Cardiac muscle cell (in vitro differentiated cells and primary cell): ENCODE data around the gene KCNG4. TPM values are rescaled to one million over a fixed set of nuclear protein-coding genes. Genes with fewer than 3 reads are reported as not detected.

ENCODE experiments used
- DNase-seq, 2 donors: peaks; one replicate each; pipeline versions ENCODE4 v3.0.0 to v3.0.0-alpha.2; 2010 to 2017; ENCODE audit warnings: low read depth in 1 of 2, low spot score in 1 of 2
- H3K27ac ChIP-seq: fragments of 200-600 bp; sonication (generic); 2 replicates; pipeline ENCODE4 v1.5.1; 2016
- H3K27me3 ChIP-seq: fragments of 200-600 bp; sonication (generic); 2 replicates; pipeline ENCODE4 v1.6.0; 2016; ENCODE audit warnings: control low read depth
- H3K36me3 ChIP-seq: fragments of 200-600 bp; sonication (generic); 2 replicates; pipeline ENCODE4 v1.5.1; 2016; ENCODE audit warnings: control low read depth
- H3K4me1 ChIP-seq: fragments of 200-600 bp; sonication (generic); 2 replicates; pipeline ENCODE4 v1.8.1; 2017; ENCODE audit warnings: low read depth, mild to moderate bottlenecking, mixed run types
- H3K4me3 ChIP-seq: fragments of 200-600 bp; sonication (generic); 2 replicates; pipeline ENCODE4 v1.5.1; 2016; ENCODE audit warnings: mild to moderate bottlenecking
- H3K9me3 ChIP-seq: fragments of 200-600 bp; sonication (generic); 2 replicates; pipeline ENCODE4 v1.5.1; 2017; ENCODE audit warnings: low read depth, mild to moderate bottlenecking, control low read depth
- CTCF ChIP-seq: IDR thresholded peaks from 2 replicates; pipeline ENCODE4 v1.5.1; 2012; ENCODE audit warnings: low read depth, mild to moderate bottlenecking, low read length
- polyA plus RNA-seq: library from polyadenylated mRNA; unstranded; fragments of >200 nt; fragmentation: Nextera tagmentation; extraction: Ambion mirVana; gene quantifications from 2 replicates; pipeline ENCODE4 v1.2.1, GENCODE V29; 2016
- total RNA-seq: library from RNA; depleted of rRNA; stranded (reverse); fragments of >200 nt; gene quantifications from 2 replicates; pipeline ENCODE4 v1.2.3, GENCODE V29; 2016

Gene KCNG4
- total and polyA plus RNA-seq, 2 experiments from 2014 or later, result not detected

GRCh38 chr16:84227548-84227947 lies 12.3 kb downstream of the KCNG4 start:
- no peaks in the 10 kb centered on the region for H3K27me3 ChIP-seq
- no peak for DNase-seq
- no peaks in the 10 kb centered on the region for H3K4me1 ChIP-seq
- H3K4me3 ChIP-seq, result no peak overlapping the region
- TF ChIP-seq CTCF, result no peak
- no peaks in the 10 kb centered on the region for H3K36me3 ChIP-seq
- no peaks in the 10 kb centered on the region for H3K9me3 ChIP-seq
- H3K27ac ChIP-seq, result no peak overlapping the region

GRCh38 chr16:84226026-84226425 lies 13.8 kb downstream of the KCNG4 start:
- H3K27ac ChIP-seq, result no peak overlapping the region
- TF ChIP-seq CTCF, result no peak
- no peak for DNase-seq
- no peaks in the 10 kb centered on the region for H3K36me3 ChIP-seq
- H3K4me3 ChIP-seq, result no peak overlapping the region
- H3K9me3 ChIP-seq, result no peaks in the 10 kb centered on the region
- H3K27me3 ChIP-seq, result no peaks in the 10 kb centered on the region
- H3K4me1 ChIP-seq, result no peaks in the 10 kb centered on the region

- H3K4me1 ChIP-seq, result no peaks in the 10 kb centered on the region
- no peak for DNase-seq
Measured at GRCh38 chr16:84225571-84225970, 14.2 kb downstream of the KCNG4 start.

GRCh38 chr16:84225126-84225525 lies 14.7 kb downstream of the KCNG4 start:
- no peaks in the 10 kb centered on the region for H3K4me1 ChIP-seq
- no peaks in the 10 kb centered on the region for H3K27me3 ChIP-seq
- TF ChIP-seq CTCF, result no peak
- H3K4me3 ChIP-seq, result no peak overlapping the region
- DNase-seq, result no peak
- H3K36me3 ChIP-seq, result no peaks in the 10 kb centered on the region
- no peak overlapping the region for H3K27ac ChIP-seq
- H3K9me3 ChIP-seq, result no peaks in the 10 kb centered on the region

More at GRCh38 chr16:84225571-84225970, 14.2 kb downstream of the KCNG4 start:
- Histone ChIP-seq H3K27ac (no peak overlapping the region), H3K9me3 (no peaks in the 10 kb centered on the region), H3K4me3 (no peak overlapping the region), H3K36me3 (no peaks in the 10 kb centered on the region), H3K27me3 (no peaks in the 10 kb centered on the region)
- no peak for TF ChIP-seq CTCF

- no peaks in the 10 kb centered on the region for H3K27me3 ChIP-seq
- H3K4me3 ChIP-seq, result no peak overlapping the region
- H3K36me3 ChIP-seq, result no peaks in the 10 kb centered on the region
- no peak for TF ChIP-seq CTCF
- no peak overlapping the region for H3K27ac ChIP-seq
- DNase-seq, result no peak
- H3K9me3 ChIP-seq, result no peaks in the 10 kb centered on the region
- no peaks in the 10 kb centered on the region for H3K4me1 ChIP-seq
Measured at GRCh38 chr16:84224554-84224953, 15.3 kb downstream of the KCNG4 start.

- Histone ChIP-seq H3K9me3 (no peaks in the 10 kb centered on the region), H3K36me3 (no peaks in the 10 kb centered on the region), H3K4me1 (no peaks in the 10 kb centered on the region), H3K27me3 (no peaks in the 10 kb centered on the region), H3K4me3 (no peak overlapping the region), H3K27ac (no peak overlapping the region)
- no peak for TF ChIP-seq CTCF
- DNase-seq, result no peak
Measured at GRCh38 chr16:84223456-84223855, 16.4 kb downstream of the KCNG4 start.
